Measurements from ENCODE around the gene USP13.

USP13 gene

GRCh38 chr3:179801856-179802255 is 149.0 kb downstream of the USP13 start:
- no peak overlapping the region for H3K4me2 ChIP-seq
- no peak for TF ChIP-seq CTCF (conservative IDR thresholded peaks at IDR 0.05; ENCODE audit: low read depth, low read length)

GRCh38 chr3:179806177-179806576 is 153.3 kb downstream of the USP13 start:
- Histone ChIP-seq H3K27me3 (ENCODE audit: insufficient read depth, low read depth) (no peaks in the 10 kb centered on the region), H3K4me3 (IDR thresholded peaks at IDR 0.05; ENCODE audit: insufficient read depth, low read depth, low read length) (no peak overlapping the region), H2AFZ (ENCODE audit: low read depth) (no peak overlapping the region), H3K27ac (no peak overlapping the region), H3K9ac (no peak overlapping the region), H4K20me1 (ENCODE audit: insufficient read depth) (no peaks in the 10 kb centered on the region), H3K79me2 (ENCODE audit: insufficient read depth, low read depth) (no peaks in the 10 kb centered on the region), H3K36me3 (ENCODE audit: insufficient read depth) (no peaks in the 10 kb centered on the region), H3K4me1 (ENCODE audit: low read depth, poor library complexity, severe bottlenecking) (no peaks in the 10 kb centered on the region), H3K4me2 (no peak overlapping the region)
- TF ChIP-seq CTCF (conservative IDR thresholded peaks at IDR 0.05; ENCODE audit: low read depth, low read length), result no peak

More at GRCh38 chr3:179801856-179802255, 149.0 kb downstream of the USP13 start:
- H3K4me3 ChIP-seq (IDR thresholded peaks at IDR 0.05; ENCODE audit: insufficient read depth, low read depth, low read length), result no peak overlapping the region
- H3K4me1 ChIP-seq (ENCODE audit: low read depth, poor library complexity, severe bottlenecking), result no peaks in the 10 kb centered on the region
- H3K27me3 ChIP-seq (ENCODE audit: insufficient read depth, low read depth), result no peaks in the 10 kb centered on the region
- no peak overlapping the region for H3K27ac ChIP-seq
- H3K79me2 ChIP-seq (ENCODE audit: insufficient read depth, low read depth), result no peaks in the 10 kb centered on the region
- H3K9ac ChIP-seq, result no peak overlapping the region
- H3K36me3 ChIP-seq (ENCODE audit: insufficient read depth), result no peaks in the 10 kb centered on the region
- no peak overlapping the region for H2AFZ ChIP-seq (ENCODE audit: low read depth)
- no peaks in the 10 kb centered on the region for H4K20me1 ChIP-seq (ENCODE audit: insufficient read depth)

- Histone ChIP-seq H3K4me1 (ENCODE audit: low read depth, poor library complexity, severe bottlenecking) (no peaks in the 10 kb centered on the region), H2AFZ (ENCODE audit: low read depth) (no peak overlapping the region), H4K20me1 (ENCODE audit: insufficient read depth) (no peaks in the 10 kb centered on the region), H3K27ac (no peak overlapping the region), H3K36me3 (ENCODE audit: insufficient read depth) (no peaks in the 10 kb centered on the region), H3K9ac (no peak overlapping the region), H3K4me3 (IDR thresholded peaks at IDR 0.05; ENCODE audit: insufficient read depth, low read depth, low read length) (no peak overlapping the region), H3K79me2 (ENCODE audit: insufficient read depth, low read depth) (no peaks in the 10 kb centered on the region), H3K27me3 (ENCODE audit: insufficient read depth, low read depth) (no peaks in the 10 kb centered on the region), H3K4me2 (no peak overlapping the region)
- no peak for TF ChIP-seq CTCF (conservative IDR thresholded peaks at IDR 0.05; ENCODE audit: low read depth, low read length)
Observed at GRCh38 chr3:179807588-179807987, 154.7 kb downstream of the USP13 start.

- Histone ChIP-seq H3K27me3 (ENCODE audit: insufficient read depth, low read depth) (no peaks in the 10 kb centered on the region), H3K27ac (no peak overlapping the region), H3K4me1 (ENCODE audit: low read depth, poor library complexity, severe bottlenecking) (no peaks in the 10 kb centered on the region), H3K36me3 (ENCODE audit: insufficient read depth) (no peaks in the 10 kb centered on the region), H3K9ac (no peak overlapping the region), H3K79me2 (ENCODE audit: insufficient read depth, low read depth) (no peaks in the 10 kb centered on the region), H3K4me2 (no peak overlapping the region), H2AFZ (ENCODE audit: low read depth) (no peak overlapping the region), H3K4me3 (IDR thresholded peaks at IDR 0.05; ENCODE audit: insufficient read depth, low read depth, low read length) (no peak overlapping the region), H4K20me1 (ENCODE audit: insufficient read depth) (no peaks in the 10 kb centered on the region)
- no peak for TF ChIP-seq CTCF (conservative IDR thresholded peaks at IDR 0.05; ENCODE audit: low read depth, low read length)
Observed at GRCh38 chr3:179809639-179810038, 156.8 kb downstream of the USP13 start.
